Measurements from ENCODE around the gene KRTAP4-8.
"Not testable (repeated sequence)": the region's sequence is repeated elsewhere in the genome, so short reads cannot be mapped to it uniquely, and the experiment has no call there.

KRTAP4-8 gene

DNA sequence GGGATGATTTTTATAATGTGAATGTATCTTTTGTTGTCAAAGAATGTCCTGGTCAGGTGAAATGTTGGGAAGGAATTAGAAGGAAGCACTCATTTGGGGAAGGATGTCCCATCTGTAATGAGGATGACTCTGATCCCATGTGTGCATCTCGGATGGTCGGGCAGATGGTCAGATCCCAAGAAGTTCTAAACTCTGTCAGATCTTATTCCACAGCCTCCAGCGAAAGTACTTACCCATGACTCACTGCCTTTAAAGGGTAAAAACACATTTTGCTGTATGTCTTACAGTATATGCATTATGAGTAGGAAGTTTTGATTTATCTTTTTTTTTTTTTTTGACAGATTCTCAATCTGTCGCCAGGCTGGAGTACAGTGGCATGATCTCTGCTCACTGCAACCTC, 20.8 kb upstream of the KRTAP4-8 start:
- no peak for DNase-seq (ENCODE audit: extremely low read depth, low read depth)
- no peak for TF ChIP-seq CTCF (IDR thresholded peaks at IDR 0.05; ENCODE audit: low read depth, low read length)

- not testable (repeated sequence) for DNase-seq (ENCODE audit: extremely low read depth, low read depth)
Observed at GRCh38 chr17:41117846-41118386, 20.0 kb upstream of the KRTAP4-8 start, which contains the start of gene KRTAP4-11. TSS of gene KRTAP4-11 (minus strand) at chr17:41118373. CDS start at chr17:41118315, 58 bp downstream.

- TF ChIP-seq CTCF (IDR thresholded peaks at IDR 0.05; ENCODE audit: low read depth, low read length): no peak
Observed at GRCh38 chr17:41116297-41116696, 18.4 kb upstream of the KRTAP4-8 start.

DNA sequence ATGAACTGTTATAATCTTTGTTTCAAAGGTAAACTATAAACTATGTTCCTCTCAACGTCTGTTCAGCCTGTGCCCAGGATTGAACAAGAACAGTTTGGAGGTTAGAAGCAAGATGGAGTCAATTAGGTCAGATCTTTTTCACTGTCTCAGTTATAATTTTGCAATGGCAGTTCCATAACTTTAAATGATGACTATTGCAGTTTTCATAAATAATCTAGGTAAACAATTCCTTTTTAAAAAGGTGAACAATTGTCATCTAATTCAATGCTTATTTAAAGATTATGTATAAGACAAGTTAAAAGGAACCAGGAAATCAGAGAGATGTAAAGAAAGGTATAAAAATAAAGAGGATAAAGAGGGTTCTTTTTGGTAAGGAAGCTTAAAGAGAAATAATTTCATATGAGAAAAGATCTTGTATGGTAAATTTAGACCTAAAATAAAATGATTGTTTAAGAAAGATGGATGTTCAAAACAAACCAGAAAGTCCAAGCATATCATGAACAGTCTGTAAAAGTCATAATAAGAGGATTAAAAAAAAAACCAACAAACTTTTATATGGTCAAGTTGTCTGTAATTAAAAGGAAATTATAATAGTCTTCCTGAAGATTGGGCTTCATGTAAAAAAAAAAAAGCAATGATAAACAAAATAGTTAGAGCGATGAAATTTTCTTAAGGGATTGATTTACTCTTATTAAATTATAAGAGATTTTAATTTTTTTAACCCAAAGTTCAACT, 13.4 kb upstream of the KRTAP4-8 start:
- DNase-seq (ENCODE audit: extremely low read depth, low read depth): no peak
- no peak for TF ChIP-seq CTCF (IDR thresholded peaks at IDR 0.05; ENCODE audit: low read depth, low read length)

More at GRCh38 chr17:41116297-41116696, 18.4 kb upstream of the KRTAP4-8 start:
- DNase-seq (ENCODE audit: extremely low read depth, low read depth): no peak

GRCh38 chr17:41108728-41109386, 10.9 kb upstream of the KRTAP4-8 start:
- DNase-seq (ENCODE audit: extremely low read depth, low read depth): not testable (repeated sequence)

GRCh38 chr17:41107941-41108450, 10.1 kb upstream of the KRTAP4-8 start:
- DNase-seq (ENCODE audit: extremely low read depth, low read depth): no peak
- no peak for TF ChIP-seq CTCF (IDR thresholded peaks at IDR 0.05; ENCODE audit: low read depth, low read length)

DNA sequence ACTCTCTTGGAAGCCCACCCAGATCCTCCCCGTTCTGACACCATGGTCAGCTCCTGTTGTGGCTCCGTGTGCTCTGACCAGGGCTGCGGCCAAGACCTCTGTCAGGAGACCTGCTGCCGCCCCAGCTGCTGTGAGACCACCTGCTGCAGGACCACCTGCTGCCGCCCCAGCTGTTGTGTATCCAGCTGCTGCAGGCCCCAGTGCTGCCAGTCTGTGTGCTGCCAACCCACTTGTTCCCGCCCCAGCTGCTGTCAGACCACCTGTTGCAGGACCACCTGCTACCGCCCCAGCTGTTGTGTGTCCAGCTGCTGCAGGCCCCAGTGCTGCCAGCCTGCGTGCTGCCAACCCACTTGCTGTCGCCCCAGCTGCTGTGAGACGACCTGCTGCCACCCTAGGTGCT, 7.4 kb upstream of the KRTAP4-8 start, which contains the start of gene KRTAP4-9:
KRTAP4-9 (plus strand) TSS at position 43 of the 400 bp plus-strand sequence; CDS start at position 43, 0 bp downstream.
- not testable (repeated sequence) for DNase-seq (ENCODE audit: extremely low read depth, low read depth)

DNA sequence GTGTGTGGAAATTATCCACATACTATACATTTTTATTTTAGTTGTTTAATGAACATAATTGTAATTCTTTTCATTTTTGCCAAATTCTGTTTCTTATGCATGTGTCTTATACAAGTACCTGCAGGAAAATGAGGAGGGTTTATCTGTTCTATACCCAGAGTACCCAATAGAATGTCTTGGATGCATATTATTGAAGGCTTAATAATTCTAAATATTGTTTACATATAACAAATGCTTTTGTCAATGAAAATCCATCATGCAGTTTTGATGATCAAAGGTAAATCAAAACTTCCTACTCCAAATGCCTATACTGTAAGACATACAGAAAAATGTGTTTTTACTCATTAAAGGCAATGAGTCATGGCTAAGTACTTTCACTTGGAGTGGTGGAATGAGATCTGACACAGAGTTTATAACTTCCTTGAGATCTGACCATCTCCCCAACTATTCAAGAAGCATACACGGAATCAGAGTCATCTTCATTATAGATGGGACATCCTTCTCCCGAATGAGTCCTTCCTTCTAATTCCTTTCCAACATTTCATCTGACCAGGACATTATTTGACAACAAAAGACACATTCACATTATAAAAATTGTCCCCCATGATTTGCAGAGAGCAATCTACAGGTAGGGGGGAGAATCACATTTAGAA, 6.6 kb upstream of the KRTAP4-8 start:
- not testable (repeated sequence) for DNase-seq (ENCODE audit: extremely low read depth, low read depth)

DNA sequence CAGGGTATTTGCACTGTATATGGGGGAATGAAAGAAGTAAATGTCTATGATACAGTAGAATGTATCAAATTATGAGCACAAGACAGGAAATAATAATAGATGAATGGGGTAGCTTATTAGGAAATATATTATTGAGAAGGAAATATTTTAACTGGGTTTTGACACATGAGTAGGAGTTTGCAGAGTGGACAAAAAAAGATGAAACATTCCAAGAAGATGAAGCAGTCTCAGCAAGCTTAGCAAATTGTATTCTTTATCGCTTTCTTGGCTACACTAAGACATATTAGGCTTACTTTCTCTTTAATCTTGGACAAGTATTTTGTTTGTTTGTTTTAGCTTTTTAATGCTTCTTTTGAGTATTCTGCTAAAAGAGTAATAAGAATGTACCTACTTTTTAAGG, 6.0 kb upstream of the KRTAP4-8 start:
- no peak for DNase-seq (ENCODE audit: extremely low read depth, low read depth)
- no peak for TF ChIP-seq CTCF (IDR thresholded peaks at IDR 0.05; ENCODE audit: low read depth, low read length)
